Naive thymus-derived CD4-positive, alpha-beta T cell (primary cell): Measurements from ENCODE around the gene WAC. TPM values are rescaled to one million over a fixed set of nuclear protein-coding genes. Genes with fewer than 3 reads are reported as not detected.
A peak's percentile ranks its signal among the peaks of the same experiment; 100 is the strongest.

ENCODE experiments used
- ATAC-seq: fragments of 150-1000 bp; cut with Tn5 transposase; 2 replicates; pipeline ENCODE4 v1.10.0; 2021; ENCODE audit warnings: mild to moderate bottlenecking, moderate library complexity
- CTCF ChIA-PET: fragments of 350-600 bp; sonication (Branson Sonifier 250); formaldehyde crosslinking; loops from one replicate; lab custom pipeline; 2021; ENCODE audit warnings: antibody characterized with exemption; lab: Charles Lee
- POLR2A ChIA-PET: fragments of 350-600 bp; sonication (Branson Sonifier 250); formaldehyde crosslinking; loops from one replicate; lab custom pipeline; 2021; ENCODE audit warnings: antibody characterized with exemption, inconsistent platforms; lab: Charles Lee
- DNase-seq, 9 donors: peaks; one replicate each; pipeline versions ENCODE4 v3.0.0 to v3.0.0-alpha.2; 2020 to 2022; ENCODE audit warnings: mixed read lengths in 1 of 9
- H3K27ac ChIP-seq: one replicate; pipeline ENCODE4 v1.7.0; 2013; ENCODE audit warnings: mild to moderate bottlenecking, low read depth, low read length, moderate library complexity
- H3K27me3 ChIP-seq, 2 donors: one replicate each; pipeline ENCODE4 v1.7.0; 2013; ENCODE audit warnings: low read length in 2 of 2, mild to moderate bottlenecking in 2 of 2, moderate library complexity in 2 of 2; ENCODE audit not compliant: control insufficient read depth in 2 of 2, insufficient read depth in 2 of 2
- H3K36me3 ChIP-seq, 3 experiments: 1 replicate in 2 of 3; 2 replicates in 1 of 3; pipeline ENCODE4 v1.7.0; 2013; ENCODE audit warnings: low read length in 3 of 3, mild to moderate bottlenecking in 3 of 3, moderate library complexity in 1 of 3; ENCODE audit not compliant: insufficient read depth in 3 of 3, control insufficient read depth in 2 of 3
- H3K4me1 ChIP-seq, 2 donors: one replicate each; pipeline ENCODE4 v1.7.0; 2013; ENCODE audit warnings: low read length in 2 of 2, mild to moderate bottlenecking in 2 of 2, moderate library complexity in 1 of 2; ENCODE audit not compliant: control insufficient read depth in 2 of 2, insufficient read depth in 2 of 2
- H3K4me3 ChIP-seq: 2 replicates; pipeline ENCODE4 v1.7.0; 2013; ENCODE audit warnings: mild to moderate bottlenecking, low read length
- H3K9me3 ChIP-seq, 3 experiments: 1 replicate in 2 of 3; 2 replicates in 1 of 3; pipeline ENCODE4 v1.7.0; 2013; ENCODE audit warnings: low read length in 3 of 3; ENCODE audit not compliant: control insufficient read depth in 2 of 3
- H3K27ac Mint-ChIP-seq, 9 donors: one replicate each; pipeline ENCODE4 v1.8.0; 2020 to 2022; ENCODE audit warnings: mixed read lengths in 9 of 9, mild to moderate bottlenecking in 8 of 9, moderate library complexity in 5 of 9, inconsistent platforms in 2 of 9
- H3K27me3 Mint-ChIP-seq, 5 donors: one replicate each; pipeline ENCODE4 v1.8.0; 2021 to 2022; ENCODE audit warnings: mixed read lengths in 5 of 5, mild to moderate bottlenecking in 1 of 5
- H3K36me3 Mint-ChIP-seq, 5 donors: one replicate each; pipeline ENCODE4 v1.8.0; 2020 to 2022; ENCODE audit warnings: mixed read lengths in 5 of 5, mild to moderate bottlenecking in 3 of 5, inconsistent platforms in 1 of 5
- H3K4me1 Mint-ChIP-seq, 7 donors: one replicate each; pipeline ENCODE4 v1.8.0; 2020 to 2022; ENCODE audit warnings: mixed read lengths in 7 of 7, mild to moderate bottlenecking in 3 of 7, inconsistent platforms in 1 of 7
- H3K4me3 Mint-ChIP-seq, 10 donors: one replicate each; pipeline ENCODE4 v1.8.0; 2020 to 2022; ENCODE audit warnings: mild to moderate bottlenecking in 10 of 10, mixed read lengths in 10 of 10, moderate library complexity in 6 of 10, inconsistent platforms in 2 of 10
- H3K9me3 Mint-ChIP-seq, 11 donors: one replicate each; pipeline ENCODE4 v1.8.0; 2020 to 2022; ENCODE audit warnings: mixed read lengths in 11 of 11, mild to moderate bottlenecking in 4 of 11, inconsistent platforms in 1 of 11, moderate library complexity in 1 of 11
- intact Hi-C, 2 donors: fragments of 100-400 bp; cut with micrococcal nuclease; formaldehyde crosslinking; loops; one replicate each; pipeline ENCODE4 v1.15.1; 2023
- polyA plus RNA-seq, 2 donors: library from polyadenylated mRNA; unstranded; fragments of 300-500 nt; fragmentation: Illumina TruSeq; gene quantifications; one replicate each; pipeline ENCODE4 v1.2.3, GENCODE V29; 2021
- total RNA-seq, 6 experiments: library from RNA in 5 of 6; stranded (reverse) in 5 of 6; gene quantifications; 1 replicate in 5 of 6; 2 replicates in 1 of 6; pipeline ENCODE4 v1.2.3 and lab custom pipeline; 2021 to 2026

WAC gene
- total and polyA plus RNA-seq, 7 experiments from 2014 or later: 86.0 to 184 (median 165) TPM

DNA sequence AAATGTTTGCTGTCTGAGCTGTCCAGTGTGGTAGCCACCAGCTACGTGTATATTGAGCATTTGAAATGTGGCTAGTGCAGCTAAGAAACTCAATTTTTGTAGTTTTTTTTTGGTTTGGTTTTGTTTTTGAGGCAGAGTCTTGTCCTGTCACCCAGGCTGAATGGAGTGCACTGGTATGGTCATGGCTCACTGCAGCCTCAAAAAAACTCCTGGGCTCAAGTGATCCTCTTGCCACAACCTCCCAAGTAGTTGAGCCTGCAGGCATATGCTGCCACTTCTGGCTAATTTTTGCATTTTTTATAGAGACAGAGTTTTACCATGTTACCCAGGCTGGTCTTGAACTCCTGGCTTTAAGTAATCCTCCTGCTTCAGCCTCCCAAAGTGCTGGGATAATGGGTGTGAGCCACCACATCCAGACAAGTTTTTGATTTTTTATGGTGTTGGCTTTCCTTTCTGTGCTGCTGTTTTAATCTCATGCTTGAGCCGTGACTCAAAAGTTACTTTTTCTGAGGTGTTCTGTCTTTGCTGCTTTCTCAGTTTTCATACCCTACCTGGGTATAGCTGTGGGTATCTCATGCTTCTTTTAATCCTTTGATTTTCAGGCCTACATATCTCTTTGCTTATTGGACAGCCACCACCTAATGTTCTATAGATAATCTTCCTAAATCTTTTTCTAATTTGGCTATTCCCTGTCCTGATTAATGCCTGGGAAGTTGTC, 16.0 kb downstream of the WAC start:
- Mint-ChIP-seq H3K27me3 (no peaks in the 10 kb centered on the region), H3K4me3 (peak overlapping the region in 8 of 10 donors; percentile 15 to 70 (median 50)), H3K36me3 (peaks cover 9 to 49% (median 32%) of the 10 kb centered on the region in 5 donors), H3K4me1 (peaks cover 62 to 88% (median 81%) of the 10 kb centered on the region in 7 donors), H3K27ac (peak overlapping the region in 7 of 9 donors; percentile 3 to 67 (median 56)), H3K9me3 (no peaks in the 10 kb centered on the region)
- Histone ChIP-seq H3K27ac (no peak overlapping the region), H3K27me3 (no peaks in the 10 kb centered on the region), H3K4me1 (peaks cover 54 to 61% of the 10 kb centered on the region in 2 donors), H3K4me3 (no peak overlapping the region), H3K9me3 (no peaks in the 10 kb centered on the region), H3K36me3 (peaks cover 0 to 19% (median 5%) of the 10 kb centered on the region in 3 experiments)
- intact Hi-C loops: loop anchor here in 1 of 2 donors (5.0 kb wide), 1 partner anchor 33 kb away; no protein-coding TSS in a partner anchor
- ChIA-PET POLR2A (interaction anchor here (0.9 kb wide), 1 partner anchor 17 kb away, joined by 3 read pairs; no protein-coding TSS in a partner anchor), CTCF (interaction anchor here (0.6 kb wide), 1 partner anchor 19 kb away, joined by 3 read pairs; no protein-coding TSS in a partner anchor)
- DNase-seq (no peak), ATAC-seq (no peak)

GRCh38 chr10:28551086-28551485, 18.2 kb downstream of the WAC start:
- Mint-ChIP-seq H3K9me3 (no peaks in the 10 kb centered on the region), H3K27me3 (no peaks in the 10 kb centered on the region), H3K4me1 (peaks cover 63 to 92% (median 85%) of the 10 kb centered on the region in 7 donors), H3K36me3 (peaks cover 18 to 59% (median 46%) of the 10 kb centered on the region in 5 donors), H3K27ac (peak overlapping the region in 7 of 9 donors; percentile 6 to 85 (median 35)), H3K4me3 (peak overlapping the region in 8 of 10 donors; percentile 22 to 71 (median 50))
- intact Hi-C loops: loop anchor here in 1 of 2 donors (2.0 kb wide), 1 partner anchor 14 kb away; no protein-coding TSS in a partner anchor
- Histone ChIP-seq H3K4me3 (no peak overlapping the region), H3K36me3 (peaks cover 0 to 15% (median 11%) of the 10 kb centered on the region in 3 experiments), H3K4me1 (peaks cover 47 to 48% of the 10 kb centered on the region in 2 donors), H3K27me3 (no peaks in the 10 kb centered on the region), H3K27ac (no peak overlapping the region), H3K9me3 (no peaks in the 10 kb centered on the region)
- CTCF ChIA-PET: interaction anchor here (1.2 kb wide), 1 partner anchor 14 kb away, joined by 3 read pairs; no protein-coding TSS in a partner anchor
- DNase-seq (no peak), ATAC-seq (no peak)
- POLR2A ChIA-PET: interaction anchor here (0.5 to 1.7 kb wide), 6 partner anchors 12 to 1080 kb away, joined by 3 to 7 read pairs (median 4); partner anchors contain the start of gene WAC

- CTCF ChIA-PET: no interaction called here
- Mint-ChIP-seq H3K9me3 (no peaks in the 10 kb centered on the region), H3K36me3 (peaks cover 22 to 63% (median 51%) of the 10 kb centered on the region in 5 donors), H3K27ac (peak overlapping the region in 4 of 9 donors; percentile 38 to 61 (median 46)), H3K4me1 (peaks cover 64 to 99% (median 95%) of the 10 kb centered on the region in 7 donors), H3K4me3 (peak overlapping the region in 9 of 10 donors; percentile 2 to 80 (median 53)), H3K27me3 (no peaks in the 10 kb centered on the region)
- H3K9me3 ChIP-seq: no peaks in the 10 kb centered on the region
- POLR2A ChIA-PET: interaction anchor here (1.1 kb wide), 1 partner anchor 1386 kb away, joined by 4 read pairs; no protein-coding TSS in a partner anchor
- intact Hi-C loops: loop anchor here in 1 of 2 donors (1.0 kb wide), 1 partner anchor 9 kb away; no protein-coding TSS in a partner anchor
- DNase-seq (no peak), ATAC-seq (no peak)
- peaks cover 0 to 13% (median 11%) of the 10 kb centered on the region in 3 experiments for H3K36me3 ChIP-seq
- H3K4me1 ChIP-seq: peaks cover 40 to 52% of the 10 kb centered on the region in 2 donors
- no peaks in the 10 kb centered on the region for H3K27me3 ChIP-seq
- no peak overlapping the region for H3K4me3 ChIP-seq
- H3K27ac ChIP-seq: no peak overlapping the region
Measured at GRCh38 chr10:28552775-28553174, 19.9 kb downstream of the WAC start.

DNA sequence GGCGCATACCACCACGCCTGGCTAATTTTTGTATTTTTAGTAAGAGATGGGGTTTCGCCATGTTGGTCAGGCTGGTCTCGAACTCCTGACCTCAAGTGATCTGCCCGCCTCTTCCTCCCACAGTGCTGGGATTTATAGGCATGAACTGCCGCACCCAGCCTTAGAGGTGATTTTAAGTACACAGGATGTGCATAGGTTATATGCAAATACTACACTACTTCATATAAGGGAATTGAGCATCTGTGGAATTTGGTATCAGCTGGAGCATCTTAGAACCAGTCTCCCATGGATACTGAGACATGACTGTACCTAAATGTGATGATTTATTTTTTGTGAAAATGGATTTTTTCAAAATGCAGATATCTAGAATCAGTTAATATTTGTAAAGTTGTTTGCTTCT, 21.1 kb downstream of the WAC start:
- ChIA-PET POLR2A (interaction anchor here (1.1 kb wide), 1 partner anchor 19 kb away, joined by 4 read pairs; no protein-coding TSS in a partner anchor), CTCF (no interaction called here)
- Histone ChIP-seq H3K36me3 (peaks cover 0 to 13% (median 11%) of the 10 kb centered on the region in 3 experiments), H3K4me3 (no peak overlapping the region), H3K9me3 (no peaks in the 10 kb centered on the region), H3K27ac (no peak overlapping the region), H3K4me1 (peaks cover 38 to 56% of the 10 kb centered on the region in 2 donors), H3K27me3 (no peaks in the 10 kb centered on the region)
- no peaks in the 10 kb centered on the region for H3K9me3 Mint-ChIP-seq
- peak overlapping the region in 7 of 10 donors; percentile 13 to 55 (median 30) for H3K4me3 Mint-ChIP-seq
- no peak for ATAC-seq
- H3K27me3 Mint-ChIP-seq: no peaks in the 10 kb centered on the region
- H3K4me1 Mint-ChIP-seq: peaks cover 64 to 100% (median 95%) of the 10 kb centered on the region in 7 donors
- H3K27ac Mint-ChIP-seq: peak overlapping the region in 5 of 9 donors; percentile 4 to 63 (median 28)
- peaks cover 21 to 66% (median 55%) of the 10 kb centered on the region in 5 donors for H3K36me3 Mint-ChIP-seq
- intact Hi-C loops: no loop called here
- no peak for DNase-seq

DNA sequence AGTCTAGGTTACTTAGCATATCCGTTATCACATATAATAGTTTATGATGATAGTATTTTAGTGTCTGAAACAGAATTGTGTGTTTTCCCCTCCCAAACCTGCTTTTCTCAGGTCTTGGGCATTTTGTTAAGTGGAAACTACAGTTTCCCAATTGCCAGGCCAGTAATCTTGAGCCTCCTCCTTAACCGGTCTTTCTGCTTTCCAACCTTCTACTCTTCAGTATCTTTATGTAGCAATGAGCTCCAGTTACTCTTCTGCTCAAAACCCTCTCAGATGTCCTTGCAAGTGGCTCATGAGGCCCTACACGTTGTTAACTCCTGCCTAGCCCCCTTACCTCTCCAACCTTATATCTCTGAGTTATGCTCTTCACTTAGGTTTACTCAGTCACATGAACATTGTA, 22.0 kb downstream of the WAC start:
- H3K27me3 ChIP-seq: no peaks in the 10 kb centered on the region
- no peaks in the 10 kb centered on the region for H3K9me3 Mint-ChIP-seq
- intact Hi-C loops: no loop called here
- H3K4me1 ChIP-seq: peaks cover 37 to 52% of the 10 kb centered on the region in 2 donors
- CTCF ChIA-PET: no interaction called here
- DNase-seq (no peak), ATAC-seq (no peak)
- H3K4me3 ChIP-seq: no peak overlapping the region
- H3K27ac ChIP-seq: no peak overlapping the region
- POLR2A ChIA-PET: interaction anchor here (1.1 kb wide), 1 partner anchor 20 kb away, joined by 4 read pairs; no protein-coding TSS in a partner anchor
- peak overlapping the region in 8 of 10 donors; percentile 5 to 67 (median 30) for H3K4me3 Mint-ChIP-seq
- H3K36me3 ChIP-seq: peaks cover 0 to 15% (median 13%) of the 10 kb centered on the region in 3 experiments
- H3K4me1 Mint-ChIP-seq: peaks cover 62 to 100% (median 95%) of the 10 kb centered on the region in 7 donors
- peak overlapping the region in 5 of 9 donors; percentile 9 to 59 (median 23) for H3K27ac Mint-ChIP-seq
- no peaks in the 10 kb centered on the region for H3K9me3 ChIP-seq
- peaks cover 16 to 66% (median 56%) of the 10 kb centered on the region in 5 donors for H3K36me3 Mint-ChIP-seq
- H3K27me3 Mint-ChIP-seq: no peaks in the 10 kb centered on the region

- ChIA-PET POLR2A (interaction anchor here (1.1 kb wide), 1 partner anchor 10 kb away, joined by 3 read pairs; no protein-coding TSS in a partner anchor), CTCF (no interaction called here)
- Histone ChIP-seq H3K9me3 (no peaks in the 10 kb centered on the region), H3K4me1 (peaks cover 34 to 48% of the 10 kb centered on the region in 2 donors), H3K27me3 (no peaks in the 10 kb centered on the region), H3K4me3 (no peak overlapping the region), H3K36me3 (peaks cover 0 to 17% (median 11%) of the 10 kb centered on the region in 3 experiments), H3K27ac (no peak overlapping the region)
- Mint-ChIP-seq H3K36me3 (peaks cover 12 to 65% (median 56%) of the 10 kb centered on the region in 5 donors), H3K9me3 (no peaks in the 10 kb centered on the region), H3K4me1 (peaks cover 61 to 100% (median 95%) of the 10 kb centered on the region in 7 donors), H3K4me3 (peak overlapping the region in 5 of 10 donors; percentile 1 to 49 (median 30)), H3K27me3 (no peaks in the 10 kb centered on the region), H3K27ac (peak overlapping the region in 4 of 9 donors; percentile 3 to 23 (median 12))
- ATAC-seq (no peak), DNase-seq (no peak)
- intact Hi-C loops: no loop called here
Measured at GRCh38 chr10:28555358-28555757, 22.4 kb downstream of the WAC start.
